Brain microvascular endothelial cell (primary cell): Measurements from ENCODE around the gene EHD2.
A peak's percentile ranks its signal among the peaks of the same experiment; 100 is the strongest.

ENCODE experiments used
- DNase-seq: peaks from one replicate; pipeline ENCODE4 v3.0.0-alpha.2; 2020
- H3K27ac ChIP-seq: fragments of 250-450 bp; sonication (Bioruptor Pico); 2 replicates; pipeline ENCODE4 v1.5.1; 2020; ENCODE audit warnings: mild to moderate bottlenecking, moderate library complexity
- H3K27me3 ChIP-seq: fragments of 250-450 bp; sonication (Bioruptor Pico); replicated peaks from 2 replicates; pipeline ENCODE4 v1.5.1; 2020; ENCODE audit warnings: mild to moderate bottlenecking
- H3K36me3 ChIP-seq: fragments of 250-450 bp; sonication (Bioruptor Pico); replicated peaks from 2 replicates; pipeline ENCODE4 v1.5.1; 2020; ENCODE audit warnings: mild to moderate bottlenecking
- H3K4me3 ChIP-seq: 2 replicates; pipeline ENCODE4 v1.5.1; 2011; ENCODE audit warnings: low read depth, mild to moderate bottlenecking, control low read depth, low read length, moderate library complexity
- CTCF ChIP-seq: IDR thresholded peaks from 2 replicates; pipeline ENCODE4 v1.5.1; 2011; ENCODE audit warnings: low read depth, mild to moderate bottlenecking, moderate library complexity, low read length, control low read depth, inconsistent platforms; ENCODE audit errors: missing control alignments
- in situ Hi-C: cut with HindIII; loops from 2 replicates; pipeline ENCODE4 v1.10.0; 2017; ENCODE audit warnings: low sequenced_read_pairs, low pct_ligation_motif_present

Gene EHD2

GRCh38 chr19:47694466-47695273 is 18.6 kb upstream of the EHD2 start:
- in situ Hi-C loops = no loop called here
- Histone ChIP-seq H3K27ac (no peak overlapping the region), H3K27me3 (no peaks in the 10 kb centered on the region), H3K4me3 (no peak overlapping the region), H3K36me3 (peaks cover 32% of the 10 kb centered on the region)
- DNase-seq = no peak
- no peak for TF ChIP-seq CTCF

GRCh38 chr19:47695533-47696262 is 17.5 kb upstream of the EHD2 start:
- Histone ChIP-seq H3K27ac (no peak overlapping the region), H3K36me3 (peaks cover 37% of the 10 kb centered on the region), H3K27me3 (no peaks in the 10 kb centered on the region), H3K4me3 (no peak overlapping the region)
- in situ Hi-C loops = no loop called here
- DNase-seq = no peak
- no peak for TF ChIP-seq CTCF

- in situ Hi-C loops = no loop called here
- TF ChIP-seq CTCF = no peak
- Histone ChIP-seq H3K36me3 (peaks cover 38% of the 10 kb centered on the region), H3K27me3 (no peaks in the 10 kb centered on the region), H3K4me3 (no peak overlapping the region), H3K27ac (no peak overlapping the region)
- no peak for DNase-seq
These were observed 16.6 kb upstream of the EHD2 start for GRCh38 chr19:47696635-47697034.

- DNase-seq = peak; percentile 66
- Histone ChIP-seq H3K36me3 (peaks cover 45% of the 10 kb centered on the region), H3K4me3 (no peak overlapping the region), H3K27ac (no peak overlapping the region), H3K27me3 (no peaks in the 10 kb centered on the region)
- peak; percentile 100 for TF ChIP-seq CTCF
- in situ Hi-C loops = no loop called here
These were observed 15.2 kb upstream of the EHD2 start for GRCh38 chr19:47697863-47698609.

GRCh38 chr19:47698631-47699359 is 14.4 kb upstream of the EHD2 start:
- Histone ChIP-seq H3K4me3 (no peak overlapping the region), H3K27ac (no peak overlapping the region), H3K27me3 (no peaks in the 10 kb centered on the region), H3K36me3 (peaks cover 45% of the 10 kb centered on the region)
- no peak for TF ChIP-seq CTCF
- in situ Hi-C loops = no loop called here
- no peak for DNase-seq
